Right atrium auricular region (tissue), 2 donors: Measurements from ENCODE around the gene SPAG17. TPM values are rescaled to one million over a fixed set of nuclear protein-coding genes. Genes with fewer than 3 reads are reported as not detected.
"Not testable (repeated sequence)": the region's sequence is repeated elsewhere in the genome, so short reads cannot be mapped to it uniquely, and the experiment has no call there.

Experiments used
- DNase-seq: peaks from one replicate; pipeline ENCODE4 v3.0.0-alpha.2; 2019; ENCODE audit warnings: low spot score
- H3K27ac ChIP-seq, 2 donors: fragments of 200-600 bp; sonication (generic); 1 replicate in 1 of 2; 2 replicates in 1 of 2; pipeline ENCODE4 v1.5.1; 2016 to 2019
- H3K27me3 ChIP-seq, 2 donors: fragments of 200-600 bp; sonication (generic); one replicate each; pipeline versions ENCODE4 v1.5.1 to v1.6.0; 2017 to 2019
- H3K36me3 ChIP-seq: fragments of 200-600 bp; sonication (generic); one replicate; pipeline ENCODE4 v1.5.1; 2016
- H3K4me1 ChIP-seq, 2 donors: fragments of 200-600 bp; sonication (generic); one replicate each; pipeline versions ENCODE4 v1.5.1 to v1.6.0; 2017 to 2019
- H3K4me3 ChIP-seq, 2 donors: fragments of 200-600 bp; sonication (generic); 1 replicate in 1 of 2; 2 replicates in 1 of 2; pipeline ENCODE4 v1.5.1; 2017 to 2019; ENCODE audit warnings: mild to moderate bottlenecking in 1 of 2, moderate library complexity in 1 of 2
- H3K9me3 ChIP-seq, 2 donors: fragments of 200-600 bp; sonication (generic); one replicate each; pipeline ENCODE4 v1.5.1; 2019
- CTCF ChIP-seq, 2 donors: fragments of 200-600 bp; sonication (generic); IDR thresholded peaks; one replicate each; pipeline ENCODE4 v1.5.1; 2019; ENCODE audit warnings: antibody characterized with exemption in 2 of 2
- total RNA-seq, 2 donors: library from RNA; depleted of rRNA; stranded (reverse); fragments of >200 nt; gene quantifications; one replicate each; pipeline ENCODE4 v1.1.0, GENCODE V29; 2016

SPAG17 gene
- total RNA-seq, 2 donors from 2014 or later = 0.39 TPM; not detected in 1

- no peaks in the 10 kb centered on the region for H3K36me3 ChIP-seq
- peak overlapping the region; percentile 80 to 83 for H3K27ac ChIP-seq
- no peaks in the 10 kb centered on the region for H3K27me3 ChIP-seq
- peak in 1 of 2 donors; percentile 20 for TF ChIP-seq CTCF (IDR thresholded peaks at IDR 0.05)
- no peaks in the 10 kb centered on the region for H3K9me3 ChIP-seq
- peak overlapping the region; percentile 83 to 89 for H3K4me3 ChIP-seq
- H3K4me1 ChIP-seq = peaks cover 0 to 32% of the 10 kb centered on the region in 2 donors
- DNase-seq = peak; percentile 63
Measured at GRCh38 chr1:117928881-117929342, 256.1 kb downstream of the SPAG17 start.

DNA sequence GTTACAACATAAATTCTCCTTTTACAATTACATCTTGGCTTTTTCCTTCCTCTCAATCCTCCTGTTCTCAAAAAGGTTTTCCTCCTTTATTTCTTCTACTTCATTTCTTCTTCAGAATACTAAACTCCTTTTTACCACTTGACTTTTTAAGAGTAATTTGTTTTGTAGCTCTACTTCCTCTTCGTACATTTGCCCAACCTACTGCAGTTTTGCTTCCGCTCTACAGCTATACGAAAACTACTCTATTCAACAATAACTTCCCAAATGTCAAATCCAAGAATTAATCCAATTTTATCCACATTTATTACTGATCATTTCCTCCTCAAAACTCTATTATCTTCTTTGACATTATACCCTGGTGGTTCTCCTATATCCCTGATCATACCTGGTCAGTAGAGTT, 259.0 kb downstream of the SPAG17 start:
- Histone ChIP-seq H3K27ac (no peak overlapping the region), H3K4me1 (peaks cover 0 to 20% of the 10 kb centered on the region in 2 donors), H3K9me3 (no peaks in the 10 kb centered on the region), H3K4me3 (no peak overlapping the region), H3K36me3 (no peaks in the 10 kb centered on the region), H3K27me3 (no peaks in the 10 kb centered on the region)
- no peak for TF ChIP-seq CTCF (IDR thresholded peaks at IDR 0.05)
- DNase-seq = no peak

GRCh38 chr1:117922717-117923116, 262.3 kb downstream of the SPAG17 start:
- H3K36me3 ChIP-seq = peaks cover 21% of the 10 kb centered on the region

GRCh38 chr1:117921991-117922390, 263.0 kb downstream of the SPAG17 start:
- Histone ChIP-seq H3K4me1 (no peaks in the 10 kb centered on the region), H3K27ac (no peak overlapping the region), H3K36me3 (peaks cover 27% of the 10 kb centered on the region), H3K4me3 (no peak overlapping the region), H3K9me3 (no peaks in the 10 kb centered on the region), H3K27me3 (no peaks in the 10 kb centered on the region)
- TF ChIP-seq CTCF (IDR thresholded peaks at IDR 0.05) = no peak
- DNase-seq = no peak

More at GRCh38 chr1:117922717-117923116, 262.3 kb downstream of the SPAG17 start:
- not testable (repeated sequence) for DNase-seq, H3K27ac ChIP-seq, H3K4me1 ChIP-seq, H3K4me3 ChIP-seq, H3K9me3 ChIP-seq, H3K27me3 ChIP-seq

- Histone ChIP-seq H3K36me3 (peaks cover 50% of the 10 kb centered on the region), H3K9me3 (no peaks in the 10 kb centered on the region), H3K27me3 (no peaks in the 10 kb centered on the region), H3K27ac (no peak overlapping the region), H3K4me1 (no peaks in the 10 kb centered on the region), H3K4me3 (no peak overlapping the region)
- TF ChIP-seq CTCF (IDR thresholded peaks at IDR 0.05) = no peak
- no peak for DNase-seq
Measured at GRCh38 chr1:117919376-117919775, 265.7 kb downstream of the SPAG17 start.

DNA sequence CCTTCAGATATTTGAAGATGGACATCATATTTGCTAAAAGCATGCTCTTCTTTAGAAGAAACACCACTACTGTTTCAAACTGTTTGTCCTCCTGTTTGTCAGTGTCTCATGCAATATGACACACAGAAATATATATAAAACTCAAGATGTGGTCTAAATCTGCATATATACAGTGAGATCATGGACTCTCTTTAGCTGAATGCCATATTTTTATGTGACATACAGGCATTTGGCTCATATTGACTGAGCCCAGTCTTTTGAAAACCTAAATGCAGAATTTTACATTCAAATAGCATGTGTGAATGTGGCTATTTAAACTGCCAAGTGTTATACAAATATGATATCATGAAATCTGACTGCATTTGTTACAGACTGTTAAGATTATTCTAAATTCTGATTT, 274.0 kb downstream of the SPAG17 start:
- no peak overlapping the region for H3K4me3 ChIP-seq
- H3K27ac ChIP-seq = no peak overlapping the region
- H3K27me3 ChIP-seq = no peaks in the 10 kb centered on the region
- DNase-seq = no peak
- no peaks in the 10 kb centered on the region for H3K4me1 ChIP-seq
- no peak for TF ChIP-seq CTCF (IDR thresholded peaks at IDR 0.05)
- H3K9me3 ChIP-seq = no peaks in the 10 kb centered on the region
- H3K36me3 ChIP-seq = peaks cover 89% of the 10 kb centered on the region
